Erythroblast (primary cell): ENCODE results near the gene MTAP.

Experiments
- GATA1 ChIP-seq: IDR thresholded peaks from 2 replicates; pipeline ENCODE4 v1.6.1; 2011; ENCODE audit warnings: low read depth, mild to moderate bottlenecking, control low read depth, low read length, moderate library complexity
- POLR2A ChIP-seq: IDR thresholded peaks from 2 replicates; pipeline ENCODE4 v1.6.1; 2011; ENCODE audit warnings: mild to moderate bottlenecking, low read length

GRCh38 chr9:21758540-21758939 is 43.9 kb upstream of the MTAP start:
- TF ChIP-seq POLR2A (no peak), GATA1 (no peak)
